ENCODE data around the gene PNPLA6. TPM values are rescaled to one million over a fixed set of nuclear protein-coding genes. Genes with fewer than 3 reads are reported as not detected.

The PNPLA6 gene
- total and polyA plus RNA-seq, 2 of the 4 experiments (the other 2 are of a cell fraction): 17.9 to 52.7 TPM

- no peak for DNase-seq
- peaks cover 2% of the 10 kb centered on the region for H3K4me1 ChIP-seq (ENCODE audit: control insufficient read depth, insufficient read depth, low read length)
- no peak overlapping the region for H4K8ac ChIP-seq (ENCODE audit: low read depth in 2 of 2, low read length in 2 of 2)
- peaks cover 4 to 16% of the 10 kb centered on the region in 2 experiments for H3K79me1 ChIP-seq (ENCODE audit: low read depth in 1 of 2, low read length in 2 of 2)
- no peaks in the 10 kb centered on the region for H3K27me3 ChIP-seq (ENCODE audit: control insufficient read depth, insufficient read depth, low read length)
- no peak overlapping the region for H2BK120ac ChIP-seq (ENCODE audit: low read depth, low read length)
- H4K20me1 ChIP-seq (ENCODE audit: insufficient read depth, low read length): no peaks in the 10 kb centered on the region
- H2AK5ac ChIP-seq (ENCODE audit: low read depth, low read length): no peak overlapping the region
- H3K56ac ChIP-seq (ENCODE audit: extremely low read depth, insufficient read depth, low read length): no peak overlapping the region
- no peak for ATAC-seq (ENCODE audit: low read depth)
- no peak overlapping the region for H4K5ac ChIP-seq (ENCODE audit: low read depth, low read length)
- intact Hi-C loops (cut with micrococcal nuclease) (no loop called here), in situ Hi-C loops (cut with MboI; ENCODE audit: low sequenced_read_pairs) (no loop called here), dilution Hi-C loops (cut with HindIII; ENCODE audit: low sequenced_read_pairs, unreplicated experiment) (no loop called here)
- no peak overlapping the region for H2BK5ac ChIP-seq (ENCODE audit: low read depth, low read length, poor library complexity, severe bottlenecking)
- no peak overlapping the region for H3K27ac ChIP-seq (ENCODE audit: insufficient read depth, low read length)
- H2BK20ac ChIP-seq (ENCODE audit: low read depth, low read length): no peak overlapping the region
- H3K4me2 ChIP-seq (ENCODE audit: low read depth, low read length): no peak overlapping the region
- no peak overlapping the region for H3K18ac ChIP-seq (ENCODE audit: low read depth, low read length)
- H3K23ac ChIP-seq (ENCODE audit: low read depth, low read length): no peak overlapping the region
- TF ChIP-seq ELK1 (IDR thresholded peaks at IDR 0.05; ENCODE audit: borderline replicate concordance, low read depth, low read length): no peak
- TF ChIP-seq MXI1 (IDR thresholded peaks at IDR 0.05; ENCODE audit: borderline replicate concordance, low read depth, low read length): no peak
- TF ChIP-seq CEBPB (IDR thresholded peaks at IDR 0.05; ENCODE audit: low read depth, low read length): no peak
- no peak for TF ChIP-seq CHD1 (IDR thresholded peaks at IDR 0.05; ENCODE audit: low read depth, low read length)
- no peak for TF ChIP-seq CTCF (conservative IDR thresholded peaks at IDR 0.05; ENCODE audit: low read depth, low read length)
- no peak for TF ChIP-seq RCOR1 (IDR thresholded peaks at IDR 0.05; ENCODE audit: insufficient replicate concordance, low read length)
- TF ChIP-seq BHLHE40 (IDR thresholded peaks at IDR 0.05; ENCODE audit: low read depth, low read length): no peak
- TF ChIP-seq RAD21 (IDR thresholded peaks at IDR 0.05; ENCODE audit: low read length): no peak
- TF ChIP-seq NFE2L2 (IDR thresholded peaks at IDR 0.05; ENCODE audit: low read depth, low read length): no peak
- TF ChIP-seq MAZ (IDR thresholded peaks at IDR 0.05; ENCODE audit: borderline replicate concordance, low read depth, low read length): no peak
- no peak for TF ChIP-seq FOS (IDR thresholded peaks at IDR 0.05; ENCODE audit: low read depth, low read length)
- TF ChIP-seq MAFK (IDR thresholded peaks at IDR 0.05; ENCODE audit: low read depth, low read length): no peak
- no peak for TF ChIP-seq SMC3 (IDR thresholded peaks at IDR 0.05; ENCODE audit: low read depth, low read length)
- no peak for TF ChIP-seq POLR2A (IDR thresholded peaks at IDR 0.05; ENCODE audit: low read depth, low read length)
- no peak for TF ChIP-seq RFX5 (IDR thresholded peaks at IDR 0.05; ENCODE audit: low read depth, low read length)
- no peak for TF ChIP-seq USF2 (IDR thresholded peaks at IDR 0.05; ENCODE audit: low read depth, low read length)
- 98% methylated on average over 6 of the region's 7 CpGs; no CpG with 5 or more reads in 1 of the 2 experiments for WGBS, 2 experiments (ENCODE audit: extremely low coverage in 2 of 2, insufficient read length in 1 of 2)
- H4K91ac ChIP-seq (ENCODE audit: insufficient read depth, low read depth, low read length): no peak overlapping the region
- H3K36me3 ChIP-seq (ENCODE audit: control insufficient read depth, insufficient read depth, low read length): peaks cover 15% of the 10 kb centered on the region
- peaks cover 3% of the 10 kb centered on the region for H3K9me1 ChIP-seq (ENCODE audit: insufficient read depth, low read length)
- no peak overlapping the region for H2AFZ ChIP-seq (replicated peaks; ENCODE audit: low read length, poor library complexity)
- no peak overlapping the region for H3K4ac ChIP-seq (ENCODE audit: low read depth, low read length)
- POLR2A ChIA-PET (ENCODE audit: unreplicated experiment): no interaction called here
- CTCF ChIA-PET: no interaction called here
- H3K14ac ChIP-seq (replicated peaks; ENCODE audit: low read depth, low read length): no peak overlapping the region
- H2BK15ac ChIP-seq (ENCODE audit: low read depth, low read length): no peak overlapping the region
- no peaks in the 10 kb centered on the region for H3K9me3 ChIP-seq (ENCODE audit: control insufficient read depth, insufficient read depth, low read length)
- no peak overlapping the region for H2AK9ac ChIP-seq (replicated peaks; ENCODE audit: low read depth, low read length, poor library complexity)
- H3K4me3 ChIP-seq (ENCODE audit: insufficient read depth, low read depth, low read length): no peak overlapping the region
- no TSS peak for BruUV-seq (replicated peaks)
- H3K9ac ChIP-seq (ENCODE audit: low read depth, low read length): no peak overlapping the region
Observed at GRCh38 chr19:7528192-7528519, 7.4 kb upstream of the PNPLA6 start.
